Muscle of leg (tissue), 11 donors: ENCODE measurements around the gene PRDX6. TPM values are rescaled to one million over a fixed set of nuclear protein-coding genes. Genes with fewer than 3 reads are reported as not detected.

Source experiments
- DNase-seq: peaks from one replicate; pipeline ENCODE4 v3.0.0; 2013
- H3K27ac ChIP-seq: one replicate; pipeline ENCODE4 v1.5.1; 2013; ENCODE audit warnings: mild to moderate bottlenecking, low read length, control low read depth
- H3K27me3 ChIP-seq: one replicate; pipeline ENCODE4 v1.6.1; 2013; ENCODE audit warnings: low read length; ENCODE audit not compliant: control insufficient read depth, insufficient read depth
- H3K36me3 ChIP-seq: one replicate; pipeline ENCODE4 v1.6.1; 2013; ENCODE audit warnings: low read length; ENCODE audit not compliant: control insufficient read depth, insufficient read depth
- H3K4me1 ChIP-seq: one replicate; pipeline ENCODE4 v1.6.1; 2013; ENCODE audit warnings: low read length; ENCODE audit not compliant: control insufficient read depth, insufficient read depth
- H3K4me3 ChIP-seq: one replicate; pipeline ENCODE4 v1.5.1; 2013; ENCODE audit warnings: low read length, control low read depth
- H3K9me3 ChIP-seq: replicated peaks from 2 replicates; pipeline ENCODE4 v1.6.1; 2013; ENCODE audit warnings: low read depth, low read length; ENCODE audit not compliant: control insufficient read depth
- WGBS: methylation state at CpG from one replicate; pipeline ENCODE4 v1.1.5; 2013; ENCODE audit warnings: missing lambda C conversion rate; ENCODE audit not compliant: insufficient coverage; 5-methylcytosine and 5-hydroxymethylcytosine counted together
- polyA plus RNA-seq, 8 donors: library from polyadenylated mRNA; unstranded; fragments of 120-200 nt; gene quantifications; one replicate each; pipeline versions ENCODE4 v1.2.1 to v1.2.3, GENCODE V29; 2013; ENCODE audit warnings: inconsistent platforms in 1 of 8, low replicate concordance in 1 of 8; ENCODE audit not compliant: insufficient read length in 8 of 8, insufficient read depth in 1 of 8
- total RNA-seq: library from RNA; stranded (reverse); fragments of 120-200 nt; gene quantifications from one replicate; pipeline ENCODE4 v1.2.4, GENCODE V29; 2013

Gene PRDX6
- total and polyA plus RNA-seq, 9 donors = 370 to 753 (median 541) TPM

DNA sequence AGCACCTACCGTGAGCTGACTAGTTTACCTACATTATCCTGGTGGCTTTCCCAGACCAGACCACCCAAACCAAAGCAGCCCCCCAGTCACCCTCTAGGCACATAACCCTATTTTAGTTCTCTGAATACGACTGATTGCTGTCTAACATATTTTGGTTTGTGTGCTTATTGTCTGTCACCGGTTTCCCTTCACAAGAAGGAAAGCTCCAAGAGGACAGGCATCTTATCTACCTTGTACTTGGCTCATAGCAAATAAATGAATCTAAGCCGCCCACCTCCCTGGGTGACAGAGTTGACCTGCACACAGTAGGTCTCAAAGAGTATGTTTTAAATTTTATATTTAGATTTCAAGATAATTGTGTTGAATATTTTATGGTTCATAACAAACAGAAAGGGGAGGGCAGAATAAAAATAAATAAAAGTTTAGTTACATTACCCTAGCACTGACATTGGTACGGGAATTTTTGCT lies 904 bp upstream of the PRDX6 start:
- H3K4me3 ChIP-seq = peak overlapping the region; percentile 68
- peak; percentile 12 for DNase-seq
- peak overlapping the region; percentile 81 for H3K27ac ChIP-seq
- no peaks in the 10 kb centered on the region for H3K27me3 ChIP-seq
- H3K9me3 ChIP-seq = no peaks in the 10 kb centered on the region
- H3K4me1 ChIP-seq = peaks cover 13% of the 10 kb centered on the region
- 0% methylated on average over 2 of the region's 5 CpGs for WGBS
- peaks cover 9% of the 10 kb centered on the region for H3K36me3 ChIP-seq

- no peaks in the 10 kb centered on the region for H3K9me3 ChIP-seq
- WGBS = under 1% methylated on average over 42 of the region's 62 CpGs
- peaks cover 14% of the 10 kb centered on the region for H3K36me3 ChIP-seq
- peak; percentile 96 for DNase-seq
- H3K4me3 ChIP-seq = peak overlapping the region; percentile 89
- peaks cover 13% of the 10 kb centered on the region for H3K4me1 ChIP-seq
- no peaks in the 10 kb centered on the region for H3K27me3 ChIP-seq
- peak overlapping the region; percentile 81 for H3K27ac ChIP-seq
These were observed 360 bp upstream of the PRDX6 start for GRCh38 chr1:173476665-173477285.

DNA sequence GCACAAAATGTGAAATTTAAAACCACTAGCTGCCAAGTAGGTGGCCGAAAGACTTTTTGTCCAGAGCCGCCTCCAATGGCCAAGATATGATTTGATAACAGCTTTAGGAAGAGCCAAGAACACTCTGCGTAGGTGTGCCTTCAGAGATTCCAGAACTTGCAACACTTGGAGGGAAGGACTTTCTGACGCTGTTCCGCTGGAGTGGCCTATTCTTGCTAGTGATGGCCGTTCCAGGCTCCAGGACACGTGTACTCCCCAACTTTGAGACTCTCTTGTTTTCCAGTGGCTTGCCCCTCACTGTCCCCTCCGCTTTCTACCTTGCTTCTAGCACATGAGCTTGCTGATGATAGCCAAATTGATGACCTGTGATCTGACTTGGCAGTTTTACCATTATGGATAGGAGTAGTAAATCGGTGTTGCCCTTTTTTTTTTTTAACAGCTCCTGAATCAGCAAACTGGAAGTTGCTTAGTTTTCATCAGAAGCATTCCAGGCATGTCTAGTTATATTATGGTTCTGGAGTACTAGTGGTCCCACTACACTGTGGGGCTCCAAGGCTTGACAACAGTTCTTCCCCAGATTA lies 1.0 kb downstream of the PRDX6 start:
- Histone ChIP-seq H3K27me3 (no peaks in the 10 kb centered on the region), H3K4me1 (peaks cover 13% of the 10 kb centered on the region), H3K27ac (peak overlapping the region; percentile 99), H3K36me3 (peaks cover 24% of the 10 kb centered on the region), H3K9me3 (no peaks in the 10 kb centered on the region), H3K4me3 (peak overlapping the region; percentile 89)
- WGBS = 2% methylated on average over 7 of the region's 9 CpGs
- peak; percentile 87 for DNase-seq

GRCh38 chr1:173479649-173480048 lies 2.5 kb downstream of the PRDX6 start:
- DNase-seq = peak; percentile 5
- Histone ChIP-seq H3K36me3 (peaks cover 33% of the 10 kb centered on the region), H3K27me3 (no peaks in the 10 kb centered on the region), H3K9me3 (no peaks in the 10 kb centered on the region), H3K4me1 (peaks cover 13% of the 10 kb centered on the region), H3K4me3 (no peak overlapping the region), H3K27ac (no peak overlapping the region)
- 100% methylated on average over 1 of the region's 4 CpGs for WGBS

DNA sequence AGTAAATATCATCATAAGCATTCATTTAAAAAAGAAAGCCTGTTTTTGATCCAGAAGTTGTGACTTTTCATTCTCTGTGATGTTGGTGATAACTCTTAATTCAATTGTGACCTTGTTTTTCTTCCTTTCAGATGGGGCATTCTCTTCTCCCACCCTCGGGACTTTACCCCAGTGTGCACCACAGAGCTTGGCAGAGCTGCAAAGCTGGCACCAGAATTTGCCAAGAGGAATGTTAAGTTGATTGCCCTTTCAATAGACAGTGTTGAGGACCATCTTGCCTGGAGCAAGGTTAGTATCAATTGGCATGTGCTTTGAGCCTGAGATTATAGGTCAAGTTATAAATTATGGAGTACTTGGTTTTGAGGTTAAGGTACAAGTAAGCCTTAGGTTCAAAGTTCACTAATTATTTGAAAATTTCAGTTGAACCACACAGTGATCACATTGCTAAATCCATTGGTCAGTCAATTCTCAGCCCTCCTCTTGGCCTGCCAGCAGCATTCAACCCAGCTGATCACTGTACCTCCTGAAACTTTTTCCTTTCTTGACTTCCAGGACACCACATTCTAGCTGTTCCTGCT lies 4.1 kb downstream of the PRDX6 start:
- H3K27me3 ChIP-seq = no peaks in the 10 kb centered on the region
- peaks cover 7% of the 10 kb centered on the region for H3K4me1 ChIP-seq
- no peak overlapping the region for H3K4me3 ChIP-seq
- no peak for DNase-seq
- H3K9me3 ChIP-seq = no peaks in the 10 kb centered on the region
- WGBS = no CpG with 5 or more reads among the region's 1 CpG
- H3K27ac ChIP-seq = no peak overlapping the region
- peaks cover 43% of the 10 kb centered on the region for H3K36me3 ChIP-seq

DNA sequence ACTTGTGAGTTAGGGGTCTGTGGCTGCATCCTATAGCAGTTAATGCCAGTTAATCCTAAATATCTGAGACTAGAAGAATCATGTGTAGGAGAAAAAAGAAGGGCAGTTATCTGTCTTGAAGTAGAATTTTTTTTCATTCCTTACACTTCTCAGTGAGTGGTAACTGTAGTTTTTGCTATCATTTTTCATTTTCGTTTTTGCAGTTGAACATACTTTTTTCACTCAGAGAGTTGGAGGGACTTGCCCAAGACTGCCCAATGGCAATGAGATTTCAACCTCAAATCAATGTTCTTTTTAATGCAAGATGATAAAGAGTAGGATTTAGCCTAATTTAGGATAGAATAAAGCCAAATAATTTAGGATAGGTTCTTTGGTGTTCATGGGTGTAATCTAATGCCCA lies 5.5 kb downstream of the PRDX6 start:
- peaks cover 7% of the 10 kb centered on the region for H3K4me1 ChIP-seq
- H3K36me3 ChIP-seq = peaks cover 52% of the 10 kb centered on the region
- no peaks in the 10 kb centered on the region for H3K9me3 ChIP-seq
- no CpG with 5 or more reads among the region's 1 CpG for WGBS
- H3K27me3 ChIP-seq = no peaks in the 10 kb centered on the region
- DNase-seq = no peak
- H3K4me3 ChIP-seq = no peak overlapping the region
- H3K27ac ChIP-seq = no peak overlapping the region

DNA sequence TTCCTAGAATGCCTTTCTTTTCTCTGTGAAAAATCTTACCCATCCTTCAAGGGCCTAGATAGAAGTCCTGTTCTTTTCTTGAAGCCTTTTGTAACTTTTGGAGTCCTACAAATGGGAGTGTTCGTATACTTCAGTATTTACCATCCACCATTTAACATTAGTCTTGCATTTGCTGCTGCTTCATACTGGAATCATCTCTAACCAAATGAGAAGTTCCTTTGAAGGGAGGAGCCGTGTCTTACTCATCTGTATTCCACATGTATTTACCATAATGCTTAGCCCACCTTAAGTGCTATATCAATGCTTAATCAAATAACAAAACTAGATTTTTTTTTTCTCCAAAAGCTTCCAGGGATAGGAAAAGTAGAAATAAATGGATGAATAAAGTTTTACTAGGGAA lies 7.1 kb downstream of the PRDX6 start:
- H3K9me3 ChIP-seq = no peaks in the 10 kb centered on the region
- H3K4me3 ChIP-seq = no peak overlapping the region
- no peak for DNase-seq
- WGBS = 80% methylated on average over 1 of the region's 2 CpGs
- H3K36me3 ChIP-seq = peaks cover 59% of the 10 kb centered on the region
- no peaks in the 10 kb centered on the region for H3K4me1 ChIP-seq
- H3K27me3 ChIP-seq = no peaks in the 10 kb centered on the region
- no peak overlapping the region for H3K27ac ChIP-seq

DNA sequence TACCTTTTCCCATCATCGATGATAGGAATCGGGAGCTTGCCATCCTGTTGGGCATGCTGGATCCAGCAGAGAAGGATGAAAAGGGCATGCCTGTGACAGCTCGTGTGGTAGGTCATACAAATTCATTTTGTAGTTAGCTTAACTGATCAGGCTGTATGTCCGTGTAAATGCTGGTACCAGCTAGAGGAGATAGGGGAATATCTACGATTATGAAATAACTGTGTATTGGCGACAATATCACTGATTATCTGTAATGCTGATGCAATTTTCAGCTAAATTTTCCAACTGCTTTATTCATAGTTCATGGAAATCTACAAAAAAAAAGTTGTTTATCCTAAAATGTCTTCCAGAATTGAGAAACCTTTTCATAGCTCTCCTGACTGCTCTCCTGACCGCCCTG lies 8.3 kb downstream of the PRDX6 start:
- Histone ChIP-seq H3K9me3 (no peaks in the 10 kb centered on the region), H3K4me1 (no peaks in the 10 kb centered on the region), H3K36me3 (peaks cover 59% of the 10 kb centered on the region), H3K27ac (no peak overlapping the region), H3K4me3 (no peak overlapping the region), H3K27me3 (no peaks in the 10 kb centered on the region)
- 80% methylated on average over 1 of the region's 7 CpGs for whole genome bisulfite sequencing
- no peak for DNase-seq

DNA sequence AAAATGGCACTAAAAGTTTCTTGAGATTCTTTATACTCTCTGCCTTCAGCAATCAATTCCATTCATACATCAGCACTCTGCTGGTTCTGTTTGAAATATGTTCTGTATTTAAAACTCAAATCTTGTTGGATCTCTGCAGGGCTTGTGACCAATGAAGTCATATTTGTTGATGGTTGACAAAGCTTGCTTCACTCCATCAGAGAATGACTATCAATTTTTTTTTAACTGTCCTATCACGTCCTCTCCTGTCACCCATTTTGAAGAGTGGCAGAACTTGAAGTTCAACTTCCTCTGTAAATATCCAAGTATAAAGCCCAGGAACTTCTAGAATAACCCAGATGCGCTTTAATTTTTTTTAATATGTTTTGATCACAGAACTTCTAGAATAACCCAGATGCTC lies 10.9 kb downstream of the PRDX6 start:
- WGBS = 100% methylated on average over 1 of the region's 2 CpGs
- H3K36me3 ChIP-seq = peaks cover 38% of the 10 kb centered on the region
- H3K4me3 ChIP-seq = no peak overlapping the region
- H3K4me1 ChIP-seq = no peaks in the 10 kb centered on the region
- H3K9me3 ChIP-seq = no peaks in the 10 kb centered on the region
- H3K27ac ChIP-seq = no peak overlapping the region
- DNase-seq = no peak
- H3K27me3 ChIP-seq = no peaks in the 10 kb centered on the region

GRCh38 chr1:173489149-173489600 lies 12.0 kb downstream of the PRDX6 start:
- Histone ChIP-seq H3K27ac (no peak overlapping the region), H3K4me1 (no peaks in the 10 kb centered on the region), H3K9me3 (peaks cover 1% of the 10 kb centered on the region), H3K27me3 (no peaks in the 10 kb centered on the region), H3K36me3 (peaks cover 31% of the 10 kb centered on the region), H3K4me3 (no peak overlapping the region)
- WGBS = no CpG with 5 or more reads among the region's 5 CpGs
- DNase-seq = no peak
